Measurements from ENCODE around the gene NCKAP5L.

DNA sequence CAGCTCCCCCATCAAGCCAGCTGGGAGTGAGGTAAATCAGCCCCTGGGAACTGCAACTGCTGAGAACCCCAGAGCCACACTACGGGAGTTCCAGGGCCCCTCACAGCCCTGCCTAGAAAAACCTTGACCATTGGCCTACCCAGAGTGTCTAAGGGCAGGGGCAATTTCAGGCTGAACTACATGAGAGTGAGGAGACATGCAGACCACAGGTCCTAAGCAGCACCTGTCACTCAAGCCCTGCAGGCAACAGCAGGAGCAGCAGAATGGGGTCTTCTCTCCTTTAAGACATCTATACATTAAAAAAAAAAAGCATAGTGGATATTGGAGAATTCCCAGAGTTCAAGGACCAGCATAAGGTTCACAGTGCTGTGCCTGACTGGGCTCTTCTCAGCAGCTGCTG lies 4.9 kb downstream of the NCKAP5L start:
- TF ChIP-seq POLR2A (IDR thresholded peaks at IDR 0.05; ENCODE audit: low read length): no peak
- TF ChIP-seq GATA1 (IDR thresholded peaks at IDR 0.05; ENCODE audit: low read depth, low read length): no peak

Measured in erythroblast (primary cell).